Measurements from ENCODE around the gene KBTBD8. TPM values are rescaled to one million over a fixed set of nuclear protein-coding genes. Genes with fewer than 3 reads are reported as not detected.

KBTBD8 gene
- total RNA-seq, 4 donors from 2014 or later, result 1.4 to 3.3 (median 2.4) TPM

DNA sequence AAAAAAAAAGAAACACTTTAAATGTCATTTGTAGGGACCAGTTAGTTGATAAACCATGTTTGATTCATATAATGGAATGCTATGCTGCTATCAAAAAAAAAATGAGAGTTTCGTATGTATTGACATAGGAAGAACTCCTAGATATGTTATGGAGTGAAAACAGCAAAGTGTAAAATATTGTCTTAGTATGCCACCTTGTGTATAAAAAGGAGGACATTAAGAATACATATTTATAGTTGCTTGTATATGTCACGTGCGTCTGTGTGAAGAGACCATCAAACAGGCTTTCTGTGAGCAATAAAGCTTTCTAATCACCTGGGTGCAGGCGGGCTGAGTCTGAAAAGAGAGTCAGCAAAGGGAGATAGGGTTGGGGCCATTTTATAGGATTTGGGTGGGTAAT is 39.5 kb downstream of the KBTBD8 start:
- no peaks in the 10 kb centered on the region for H3K36me3 ChIP-seq
- whole genome bisulfite sequencing, result 48% methylated on average over 4 of the region's 4 CpGs
- intact Hi-C loops (cut with DNase I), result loop anchor here (5.0 kb wide), 1 partner anchor 65 kb away; no protein-coding TSS in a partner anchor
- no peak overlapping the region for H3K27ac ChIP-seq (replicated peaks in 1 of 4)
- no peaks in the 10 kb centered on the region for H3K4me1 ChIP-seq
- H3K27me3 ChIP-seq, result no peaks in the 10 kb centered on the region
- no peak overlapping the region for H3K4me3 ChIP-seq
- no peaks in the 10 kb centered on the region for H3K9me3 ChIP-seq
- TF ChIP-seq POLR2A (IDR thresholded peaks at IDR 0.05; ENCODE audit: low read depth), result no peak
- TF ChIP-seq, protein P1, sequence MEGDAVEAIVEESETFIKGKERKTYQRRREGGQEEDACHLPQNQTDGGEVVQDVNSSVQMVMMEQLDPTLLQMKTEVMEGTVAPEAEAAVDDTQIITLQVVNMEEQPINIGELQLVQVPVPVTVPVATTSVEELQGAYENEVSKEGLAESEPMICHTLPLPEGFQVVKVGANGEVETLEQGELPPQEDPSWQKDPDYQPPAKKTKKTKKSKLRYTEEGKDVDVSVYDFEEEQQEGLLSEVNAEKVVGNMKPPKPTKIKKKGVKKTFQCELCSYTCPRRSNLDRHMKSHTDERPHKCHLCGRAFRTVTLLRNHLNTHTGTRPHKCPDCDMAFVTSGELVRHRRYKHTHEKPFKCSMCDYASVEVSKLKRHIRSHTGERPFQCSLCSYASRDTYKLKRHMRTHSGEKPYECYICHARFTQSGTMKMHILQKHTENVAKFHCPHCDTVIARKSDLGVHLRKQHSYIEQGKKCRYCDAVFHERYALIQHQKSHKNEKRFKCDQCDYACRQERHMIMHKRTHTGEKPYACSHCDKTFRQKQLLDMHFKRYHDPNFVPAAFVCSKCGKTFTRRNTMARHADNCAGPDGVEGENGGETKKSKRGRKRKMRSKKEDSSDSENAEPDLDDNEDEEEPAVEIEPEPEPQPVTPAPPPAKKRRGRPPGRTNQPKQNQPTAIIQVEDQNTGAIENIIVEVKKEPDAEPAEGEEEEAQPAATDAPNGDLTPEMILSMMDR (IDR thresholded peaks at IDR 0.05), result peak; percentile 18 to 32 (median 22)
- no peak for DNase-seq (ENCODE audit: extremely low spot score)

GRCh38 chr3:67044295-67044694 is 46.2 kb downstream of the KBTBD8 start:
- no peak overlapping the region for H3K4me3 ChIP-seq
- no peak for DNase-seq (ENCODE audit: extremely low spot score)

DNA sequence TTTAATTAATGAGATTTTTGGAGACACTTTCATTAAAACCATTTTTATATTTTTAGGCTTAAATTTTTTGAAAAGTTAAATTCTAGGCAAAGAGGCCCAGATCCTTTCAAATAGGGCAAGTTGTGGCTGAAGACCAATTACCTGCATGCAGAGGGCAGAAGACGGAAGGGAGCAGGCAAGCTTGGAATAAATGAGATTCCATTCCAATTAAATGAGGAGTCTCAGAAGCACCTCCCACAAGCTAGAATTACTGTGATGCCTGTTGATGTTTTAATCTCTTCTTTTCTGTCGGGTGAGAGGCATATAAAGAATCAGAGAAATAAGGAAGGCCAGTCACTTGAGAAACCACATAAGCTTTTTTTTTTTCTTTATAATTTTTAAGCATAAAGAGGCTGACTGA is 46.8 kb downstream of the KBTBD8 start:
- H3K27ac ChIP-seq (replicated peaks in 1 of 4), result no peak overlapping the region
- no peaks in the 10 kb centered on the region for H3K36me3 ChIP-seq
- TF ChIP-seq EP300 (IDR thresholded peaks at IDR 0.05), result no peak
- no peak for TF ChIP-seq POLR2AphosphoS5 (IDR thresholded peaks at IDR 0.05)
- TF ChIP-seq, protein P1 (IDR thresholded peaks at IDR 0.05), result no peak
- TF ChIP-seq POLR2A (IDR thresholded peaks at IDR 0.05; ENCODE audit: low read depth), result no peak
- no peaks in the 10 kb centered on the region for H3K4me1 ChIP-seq
- no peaks in the 10 kb centered on the region for H3K9me3 ChIP-seq
- intact Hi-C loops (cut with DNase I), result no loop called here
- DNase-seq (ENCODE audit: extremely low spot score), result no peak
- WGBS, result 65% methylated on average over 2 of the region's 2 CpGs
- H3K27me3 ChIP-seq, result no peaks in the 10 kb centered on the region
- no peak overlapping the region for H3K4me3 ChIP-seq

More at GRCh38 chr3:67044295-67044694, 46.2 kb downstream of the KBTBD8 start:
- intact Hi-C loops (cut with DNase I), result no loop called here
- no peaks in the 10 kb centered on the region for H3K27me3 ChIP-seq
- no peaks in the 10 kb centered on the region for H3K9me3 ChIP-seq
- H3K27ac ChIP-seq (replicated peaks in 1 of 4), result no peak overlapping the region
- TF ChIP-seq EP300 (IDR thresholded peaks at IDR 0.05) (no peak), POLR2AphosphoS5 (IDR thresholded peaks at IDR 0.05) (no peak), POLR2A (IDR thresholded peaks at IDR 0.05; ENCODE audit: low read depth) (no peak)
- TF ChIP-seq, protein P1 (IDR thresholded peaks at IDR 0.05), result no peak
- whole genome bisulfite sequencing, result 93% methylated on average over 1 of the region's 1 CpG
- H3K4me1 ChIP-seq, result no peaks in the 10 kb centered on the region
- H3K36me3 ChIP-seq, result no peaks in the 10 kb centered on the region

- Histone ChIP-seq H3K4me3 (no peak overlapping the region), H3K27me3 (no peaks in the 10 kb centered on the region), H3K27ac (replicated peaks in 1 of 4) (no peak overlapping the region), H3K9me3 (no peaks in the 10 kb centered on the region), H3K36me3 (no peaks in the 10 kb centered on the region), H3K4me1 (no peaks in the 10 kb centered on the region)
- WGBS, result 86% methylated on average over 5 of the region's 5 CpGs
- intact Hi-C loops (cut with DNase I), result no loop called here
- TF ChIP-seq POLR2A (IDR thresholded peaks at IDR 0.05; ENCODE audit: low read depth), result no peak
- no peak for TF ChIP-seq EP300 (IDR thresholded peaks at IDR 0.05)
- TF ChIP-seq, protein P1 (IDR thresholded peaks at IDR 0.05), result no peak
- TF ChIP-seq POLR2AphosphoS5 (IDR thresholded peaks at IDR 0.05), result no peak
- DNase-seq (ENCODE audit: extremely low spot score), result no peak
These were observed 47.8 kb downstream of the KBTBD8 start for GRCh38 chr3:67045711-67046465.

GRCh38 chr3:67047051-67047450 is 48.9 kb downstream of the KBTBD8 start:
- Histone ChIP-seq H3K36me3 (no peaks in the 10 kb centered on the region), H3K27ac (replicated peaks in 1 of 4) (no peak overlapping the region), H3K27me3 (no peaks in the 10 kb centered on the region), H3K4me3 (no peak overlapping the region), H3K4me1 (no peaks in the 10 kb centered on the region), H3K9me3 (no peaks in the 10 kb centered on the region)
- intact Hi-C loops (cut with DNase I), result no loop called here
- DNase-seq (ENCODE audit: extremely low spot score), result no peak
- TF ChIP-seq, protein P1 (IDR thresholded peaks at IDR 0.05), result no peak
- no peak for TF ChIP-seq POLR2A (IDR thresholded peaks at IDR 0.05; ENCODE audit: low read depth)
- no peak for TF ChIP-seq EP300 (IDR thresholded peaks at IDR 0.05)
- no peak for TF ChIP-seq POLR2AphosphoS5 (IDR thresholded peaks at IDR 0.05)
- 76% methylated on average over 2 of the region's 2 CpGs for WGBS

Data from esophagus muscularis mucosa (tissue), 4 donors.